Endothelial cell of umbilical vein (primary cell): ENCODE measurements around the gene TSR3. TPM values are rescaled to one million over a fixed set of nuclear protein-coding genes. Genes with fewer than 3 reads are reported as not detected.

Experiments
- BruUV-seq: library from RNA; stranded (reverse); fragments of 400-500 nt; replicated peaks from 2 replicates; lab custom pipeline; 2021; lab: Mats Ljungman, UMichigan
- CTCF ChIA-PET: fragments of 300-600, 350-600 bp; sonication (Branson Sonifier 250); formaldehyde crosslinking; loops from one replicate; lab custom pipeline; 2021; ENCODE audit warnings: antibody characterized with exemption, inconsistent platforms; lab: Charles Lee
- POLR2A ChIA-PET: fragments of 300-600, 350-600 bp; sonication (Branson Sonifier 250); formaldehyde crosslinking; loops from one replicate; lab custom pipeline; 2021; ENCODE audit warnings: antibody characterized with exemption, inconsistent platforms; lab: Charles Lee
- DNase-seq: peaks from one replicate; pipeline ENCODE4 v3.0.0-alpha.2; 2011; ENCODE audit warnings: low read depth, low spot score
- FAIRE-seq: peaks from 2 replicates; lab custom pipeline; 2011; peaks lifted over from hg19 to GRCh38; lab: Jason Lieb, UNC
- H2AFZ ChIP-seq: 2 replicates; pipeline ENCODE4 v1.6.0; 2012; ENCODE audit warnings: low read depth, low read length, control low read depth, inconsistent platforms
- H3K27ac ChIP-seq: 2 replicates; pipeline ENCODE4 v1.5.1; 2011; ENCODE audit warnings: low read depth, mild to moderate bottlenecking, control low read depth, low read length, moderate library complexity; ENCODE audit not compliant: insufficient read depth
- H3K27me3 ChIP-seq, 2 experiments: 2 replicates each; pipeline versions ENCODE4 v1.6.0 to v1.6.1; 2011; ENCODE audit warnings: low read length in 2 of 2, mixed read lengths in 1 of 2; ENCODE audit not compliant: control insufficient read depth in 2 of 2, insufficient read depth in 2 of 2
- H3K36me3 ChIP-seq, 2 experiments: 2 replicates in 1 of 2; 3 replicates in 1 of 2; pipeline ENCODE4 v1.5.1; 2011; ENCODE audit warnings: low read length in 2 of 2, mild to moderate bottlenecking in 1 of 2, moderate library complexity in 1 of 2; ENCODE audit not compliant: control insufficient read depth in 2 of 2, insufficient read depth in 2 of 2; ENCODE audit errors: extremely low read depth in 1 of 2
- H3K4me1 ChIP-seq: 3 replicates; pipeline ENCODE4 v1.5.1; 2011; ENCODE audit warnings: mild to moderate bottlenecking, low read length; ENCODE audit not compliant: control insufficient read depth, insufficient read depth; ENCODE audit errors: extremely low read depth
- H3K4me2 ChIP-seq: 2 replicates; pipeline ENCODE4 v1.6.1; 2011; ENCODE audit warnings: low read length, control low read depth, mixed read lengths; ENCODE audit not compliant: insufficient read depth
- H3K4me3 ChIP-seq, 3 experiments: fragments of 200-600 bp in 1 of 3; sonication (generic), shearing (Covaris generic) in 1 of 3; replicated peaks in 1 of 3; 2 replicates each; pipeline ENCODE4 v1.5.1; 2011 to 2016; ENCODE audit warnings: control low read depth in 3 of 3, low read length in 3 of 3, mild to moderate bottlenecking in 2 of 3, inconsistent platforms in 1 of 3, low read depth in 1 of 3, moderate library complexity in 1 of 3; ENCODE audit not compliant: insufficient read depth in 1 of 3
- H3K79me2 ChIP-seq: 2 replicates; pipeline ENCODE4 v1.6.0; 2012; ENCODE audit warnings: low read length, inconsistent platforms; ENCODE audit not compliant: control insufficient read depth, insufficient read depth
- H3K9ac ChIP-seq: replicated peaks from 2 replicates; pipeline ENCODE3; 2011; ENCODE audit warnings: low read length, control low read depth; ENCODE audit not compliant: insufficient read depth; ENCODE audit errors: extremely low read depth
- H3K9me1 ChIP-seq: replicated peaks from 3 replicates; pipeline ENCODE4 v1.6.0; 2011; ENCODE audit warnings: mild to moderate bottlenecking, low read length; ENCODE audit not compliant: control insufficient read depth, insufficient read depth; ENCODE audit errors: extremely low read depth
- H3K9me3 ChIP-seq: replicated peaks from 2 replicates; pipeline ENCODE4 v1.5.1; 2012; ENCODE audit warnings: low read length, inconsistent platforms; ENCODE audit not compliant: control insufficient read depth, insufficient read depth
- H4K20me1 ChIP-seq: replicated peaks from 2 replicates; pipeline ENCODE3; 2011; ENCODE audit warnings: mild to moderate bottlenecking, low read length; ENCODE audit not compliant: control insufficient read depth, insufficient read depth; ENCODE audit errors: extremely low read depth
- EZH2 ChIP-seq: IDR thresholded peaks from 2 replicates; pipeline ENCODE4 v1.6.1; 2012; ENCODE audit warnings: borderline replicate concordance, low read depth, mild to moderate bottlenecking, moderate library complexity, low read length, inconsistent platforms; ENCODE audit not compliant: severe bottlenecking
- FOS ChIP-seq: IDR thresholded peaks from 2 replicates; pipeline ENCODE4 v1.6.1; 2011; ENCODE audit warnings: mild to moderate bottlenecking, low read length, moderate library complexity, borderline replicate concordance; ENCODE audit not compliant: insufficient read depth
- POLR2A ChIP-seq: IDR thresholded peaks from 2 replicates; pipeline ENCODE4 v1.6.1; 2012; ENCODE audit warnings: low read depth, mild to moderate bottlenecking, control low read depth, low read length
- POLR2AphosphoS5 ChIP-seq: IDR thresholded peaks from 2 replicates; pipeline ENCODE4 v1.6.1; 2012; ENCODE audit warnings: low read depth, mild to moderate bottlenecking, control low read depth, low read length, moderate library complexity; ENCODE audit not compliant: insufficient read depth
- dilution Hi-C: fragments of 300-500 bp; cut with MboI; formaldehyde crosslinking; loops from one replicate; pipeline ENCODE4 v1.15.0; 2019; ENCODE audit warnings: low sequenced_read_pairs; ENCODE audit not compliant: extremely low pct_ligation_motif_present
- intact Hi-C: fragments of 100-400 bp; cut with micrococcal nuclease; formaldehyde crosslinking; loops from one replicate; pipeline ENCODE4 v1.10.0; 2022
- polyA plus RNA-seq, 4 experiments: library from polyadenylated mRNA; depleted of rRNA in 3 of 4; stranded (reverse) in 3 of 4; unstranded in 1 of 4; fragments of >200 nt; gene quantifications; 2 replicates each; pipeline versions ENCODE4 v1.2.1 to v1.2.3, GENCODE V29; 2011 to 2012; ENCODE audit warnings: missing spikeins in 1 of 4
- total RNA-seq: library from RNA; stranded (reverse); gene quantifications from 2 replicates; pipeline ENCODE4 v1.2.3, GENCODE V29; 2021
- TF ChIP-seq, protein P1 (sequence below): IDR thresholded peaks from 2 replicates; pipeline ENCODE4 v1.6.1; 2011; ENCODE audit not compliant: insufficient read depth, insufficient read length

TSR3 gene
- total and polyA plus RNA-seq, 2 donors (not counting 3 experiments of a cell fraction or from before 2014, with no cell fraction given), result 65.4 to 82.7 TPM

DNA sequence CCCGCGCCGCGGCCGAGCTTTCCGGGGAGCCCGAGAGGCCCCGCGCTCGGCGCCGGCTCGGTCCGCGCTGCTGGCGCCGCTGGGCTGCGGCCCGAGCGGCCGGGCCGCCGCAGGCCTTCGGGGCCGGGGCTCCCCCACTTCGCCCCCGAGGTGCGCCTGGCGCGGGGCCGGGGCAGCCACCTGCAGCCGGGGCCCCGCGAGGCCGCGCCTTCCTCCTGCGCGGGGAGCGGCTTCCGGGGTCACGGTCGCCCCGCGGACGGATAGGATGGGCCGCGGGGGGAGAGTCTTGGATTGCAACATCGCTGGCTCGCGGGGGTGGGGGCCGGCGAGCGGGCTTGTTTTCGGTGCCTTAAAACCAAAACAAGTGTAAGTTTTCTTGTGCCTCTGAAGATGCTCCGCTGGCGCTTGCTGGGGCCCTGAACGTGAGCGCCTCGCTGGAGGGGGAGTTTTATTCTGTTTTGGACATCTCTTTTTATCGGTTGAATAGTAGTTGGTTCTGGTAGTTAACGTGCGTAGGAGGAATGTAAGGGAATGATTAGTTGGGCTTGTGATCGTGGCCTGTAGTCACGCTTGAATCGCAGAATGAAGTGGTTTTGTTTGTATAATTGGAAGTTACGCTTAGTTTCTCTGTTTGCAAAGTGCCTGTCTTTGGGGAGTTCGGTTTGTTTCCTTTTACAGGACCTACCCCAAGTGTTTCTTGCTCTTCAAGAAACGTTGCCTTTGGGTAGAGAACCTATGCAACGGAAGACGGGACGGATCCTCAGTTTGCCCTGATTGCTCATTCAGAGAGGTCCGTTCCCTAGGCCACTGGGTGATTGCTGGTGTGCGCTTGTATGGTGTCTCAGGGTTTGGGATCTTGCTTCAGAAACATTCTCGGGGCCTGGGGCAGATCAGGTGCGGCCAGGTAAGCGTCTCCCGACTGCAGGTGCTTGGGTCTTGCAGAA, 41.5 kb downstream of the TSR3 start:
- peaks cover 4 to 11% of the 10 kb centered on the region in 2 experiments for H3K36me3 ChIP-seq
- peak overlapping the region; percentile 85 for H3K9ac ChIP-seq
- H3K4me1 ChIP-seq, result peaks cover 14% of the 10 kb centered on the region
- no peaks in the 10 kb centered on the region for H3K9me1 ChIP-seq
- TSS peak; percentile 70 for BruUV-seq
- peaks cover 52% of the 10 kb centered on the region for H3K79me2 ChIP-seq
- dilution Hi-C loops, result no loop called here
- no peaks in the 10 kb centered on the region for H4K20me1 ChIP-seq
- DNase-seq, result peak; percentile 43
- peak overlapping the region; percentile 73 for H3K4me2 ChIP-seq
- H3K9me3 ChIP-seq, result no peaks in the 10 kb centered on the region
- H3K27me3 ChIP-seq, result no peaks in the 10 kb centered on the region
- no peak for TF ChIP-seq EZH2
- H3K27ac ChIP-seq, result peak overlapping the region; percentile 52
- no peak overlapping the region for H2AFZ ChIP-seq
- peak overlapping the region; percentile 74 to 94 (median 87) for H3K4me3 ChIP-seq
- ChIA-PET POLR2A (no interaction called here), CTCF (interaction anchor here (1.5 to 1.8 kb wide), 2 partner anchors 9 to 55 kb away, joined by 3 to 6 read pairs; no protein-coding TSS in a partner anchor)
- FAIRE-seq, result peak; percentile 8
- intact Hi-C loops, result loop anchor here (10.0 kb wide), 2 partner anchors 95 to 475 kb away; partner anchors contain the start of genes NUBP2 and SPSB3

DNA sequence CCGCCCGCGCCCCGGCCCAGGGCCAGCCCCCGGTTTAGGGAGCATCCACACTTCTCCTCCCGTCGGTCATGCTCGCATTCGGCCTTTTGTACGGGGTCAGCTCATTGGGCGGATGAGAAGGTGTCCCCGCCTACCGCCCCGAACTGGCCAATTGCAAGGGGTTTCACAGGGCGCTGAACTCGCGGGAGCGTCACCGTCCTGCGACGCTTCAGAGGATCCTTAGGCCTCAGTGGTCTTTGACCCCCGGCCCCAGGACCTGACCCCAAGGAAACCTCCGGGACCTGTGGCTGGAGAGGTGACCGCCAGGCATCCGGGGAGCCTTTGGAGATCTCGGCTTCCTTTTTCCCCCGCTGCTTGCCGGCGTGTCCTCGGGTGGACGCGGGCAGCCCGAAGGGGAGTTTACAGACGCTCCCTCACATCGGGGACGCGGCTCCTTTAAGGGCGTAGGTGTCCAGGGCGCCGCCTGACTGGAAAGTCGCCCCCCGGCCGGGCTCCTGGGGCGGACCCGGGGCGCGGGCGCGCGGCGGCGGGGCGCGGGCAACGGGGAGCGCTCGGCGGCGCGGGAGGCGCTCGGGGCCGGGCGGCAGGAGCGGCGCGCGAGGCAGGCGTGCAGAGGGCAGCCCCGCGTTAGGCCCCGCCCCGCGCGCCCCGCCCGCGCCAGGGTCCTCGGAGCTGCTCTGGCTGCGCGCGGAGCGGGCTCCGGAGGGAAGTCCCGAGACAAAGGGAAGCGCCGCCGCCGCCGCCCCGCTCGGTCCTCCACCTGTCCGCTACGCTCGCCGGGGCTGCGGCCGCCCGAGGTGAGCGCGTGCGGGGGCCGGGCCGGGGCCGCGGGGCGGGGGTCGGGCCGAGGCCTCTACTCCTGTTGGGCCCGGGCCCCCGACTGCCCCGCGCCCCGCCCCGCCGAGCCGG, 42.4 kb downstream of the TSR3 start, which contains the start of gene UBE2I:
Gene UBE2I, plus strand, starts transcription at position 660 of the 909 bp plus-strand sequence. CDS start 4,395 bp downstream, outside the sequence.
- peak within 1 kb of the TSS; percentile 93 for H3K9ac ChIP-seq
- peaks cover 14% of the 10 kb centered on the region for H3K4me1 ChIP-seq
- H3K9me3 ChIP-seq, result no peaks in the 10 kb centered on the region
- CTCF ChIA-PET, result interaction anchor here (1.5 to 1.8 kb wide), 2 partner anchors 8 to 56 kb away, joined by 3 to 6 read pairs; no protein-coding TSS in a partner anchor
- intact Hi-C loops, result loop anchor here (10.0 kb wide), 2 partner anchors 96 to 476 kb away; partner anchors contain the start of genes NUBP2 and SPSB3
- BruUV-seq, result no TSS peak
- dilution Hi-C loops, result no loop called here
- peak within 1 kb of the TSS; percentile 87 for H3K27ac ChIP-seq
- H3K4me3 ChIP-seq, result peak within 1 kb of the TSS; percentile 74 to 94 (median 87)
- DNase-seq (peak; percentile 99), FAIRE-seq (peak; percentile 97)
- TF ChIP-seq FOS (no peak), POLR2AphosphoS5 (peak; percentile 55), POLR2A (peak; percentile 57)
- TF ChIP-seq, protein P1, sequence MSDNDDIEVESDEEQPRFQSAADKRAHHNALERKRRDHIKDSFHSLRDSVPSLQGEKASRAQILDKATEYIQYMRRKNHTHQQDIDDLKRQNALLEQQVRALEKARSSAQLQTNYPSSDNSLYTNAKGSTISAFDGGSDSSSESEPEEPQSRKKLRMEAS, result no peak
- H3K9me1 ChIP-seq, result no peaks in the 10 kb centered on the region
- H2AFZ ChIP-seq, result peak within 1 kb of the TSS; percentile 68
- H3K27me3 ChIP-seq, result no peaks in the 10 kb centered on the region
- peaks cover 4% of the 10 kb centered on the region in 2 experiments for H3K36me3 ChIP-seq
- peak within 1 kb of the TSS; percentile 73 for H3K4me2 ChIP-seq
- peaks cover 43% of the 10 kb centered on the region for H3K79me2 ChIP-seq
- POLR2A ChIA-PET, result no interaction called here
- no peaks in the 10 kb centered on the region for H4K20me1 ChIP-seq
